ENCODE measurements around the gene FBXW2.

The FBXW2 gene

DNA sequence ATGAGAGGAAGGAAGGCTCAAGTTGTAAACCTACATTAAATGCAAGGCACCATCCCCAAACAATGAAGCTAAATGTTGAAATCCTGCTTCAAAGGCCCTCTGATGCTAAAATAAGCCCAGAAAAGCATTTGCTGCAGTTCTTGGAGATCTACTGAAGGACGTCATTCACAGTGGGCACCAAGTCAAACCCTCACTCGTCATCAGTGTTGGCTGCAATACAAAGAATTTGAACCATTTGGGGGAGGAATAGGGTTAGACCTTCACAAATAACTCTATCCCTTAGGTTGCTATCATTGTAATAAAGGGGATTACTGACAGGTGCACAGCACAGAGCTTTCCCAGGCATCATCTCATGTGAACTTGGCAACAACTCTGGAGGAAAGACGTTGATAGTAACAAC, 69.7 kb downstream of the FBXW2 start:
- TF ChIP-seq, protein P1, sequence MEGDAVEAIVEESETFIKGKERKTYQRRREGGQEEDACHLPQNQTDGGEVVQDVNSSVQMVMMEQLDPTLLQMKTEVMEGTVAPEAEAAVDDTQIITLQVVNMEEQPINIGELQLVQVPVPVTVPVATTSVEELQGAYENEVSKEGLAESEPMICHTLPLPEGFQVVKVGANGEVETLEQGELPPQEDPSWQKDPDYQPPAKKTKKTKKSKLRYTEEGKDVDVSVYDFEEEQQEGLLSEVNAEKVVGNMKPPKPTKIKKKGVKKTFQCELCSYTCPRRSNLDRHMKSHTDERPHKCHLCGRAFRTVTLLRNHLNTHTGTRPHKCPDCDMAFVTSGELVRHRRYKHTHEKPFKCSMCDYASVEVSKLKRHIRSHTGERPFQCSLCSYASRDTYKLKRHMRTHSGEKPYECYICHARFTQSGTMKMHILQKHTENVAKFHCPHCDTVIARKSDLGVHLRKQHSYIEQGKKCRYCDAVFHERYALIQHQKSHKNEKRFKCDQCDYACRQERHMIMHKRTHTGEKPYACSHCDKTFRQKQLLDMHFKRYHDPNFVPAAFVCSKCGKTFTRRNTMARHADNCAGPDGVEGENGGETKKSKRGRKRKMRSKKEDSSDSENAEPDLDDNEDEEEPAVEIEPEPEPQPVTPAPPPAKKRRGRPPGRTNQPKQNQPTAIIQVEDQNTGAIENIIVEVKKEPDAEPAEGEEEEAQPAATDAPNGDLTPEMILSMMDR (IDR thresholded peaks at IDR 0.05; ENCODE audit: low read depth, low read length): no peak
- in situ Hi-C loops (cut with HindIII; ENCODE audit: low sequenced_read_pairs): no loop called here
- no peak overlapping the region for H3K4me3 ChIP-seq (ENCODE audit: low read depth, low read length)
- peak; percentile 72 for DNase-seq (ENCODE audit: low read depth, low spot score)

DNA sequence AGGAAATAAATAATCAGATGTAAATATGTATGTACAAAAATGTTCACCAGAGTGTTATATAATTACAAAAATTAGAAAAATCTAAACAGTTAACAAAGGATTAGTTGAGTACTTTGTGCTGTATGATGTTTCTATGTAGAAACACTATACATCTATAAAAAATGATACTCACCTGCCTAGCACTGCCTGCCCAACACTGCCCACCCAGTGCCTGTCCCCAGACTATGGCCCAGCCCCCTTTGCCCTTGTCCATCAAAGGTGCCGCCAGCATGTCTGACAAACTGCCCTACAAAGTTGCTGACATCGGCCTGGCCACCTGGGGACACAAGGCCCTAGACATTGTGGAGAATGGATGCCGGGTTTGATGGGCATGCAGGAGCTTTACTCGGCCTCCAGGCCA, 72.8 kb downstream of the FBXW2 start:
- in situ Hi-C loops (cut with HindIII; ENCODE audit: low sequenced_read_pairs): no loop called here
- no peak overlapping the region for H3K4me3 ChIP-seq (ENCODE audit: low read depth, low read length)
- TF ChIP-seq, protein P1 (IDR thresholded peaks at IDR 0.05; ENCODE audit: low read depth, low read length): no peak
- no peak for DNase-seq (ENCODE audit: low read depth, low spot score)

DNA sequence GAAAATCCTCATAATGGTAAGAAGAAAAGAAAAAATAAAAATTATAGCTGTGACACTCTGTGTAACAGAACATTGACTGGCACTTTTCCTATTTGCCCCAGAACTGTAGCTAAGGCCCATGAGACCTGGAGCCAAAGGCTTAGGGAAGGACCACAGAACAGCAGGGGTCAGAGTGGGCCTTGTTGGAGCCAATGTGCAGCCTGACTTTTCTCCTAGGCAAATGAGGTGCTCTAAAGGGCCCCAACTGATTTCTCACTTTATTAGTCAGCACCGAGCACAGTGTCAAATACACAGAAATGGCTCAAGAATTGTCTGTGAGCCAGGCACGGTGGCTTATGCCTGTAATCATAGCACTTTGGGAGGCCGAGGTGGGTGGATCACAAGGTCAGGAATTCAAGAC, 74.9 kb downstream of the FBXW2 start:
- in situ Hi-C loops (cut with HindIII; ENCODE audit: low sequenced_read_pairs): no loop called here

DNA sequence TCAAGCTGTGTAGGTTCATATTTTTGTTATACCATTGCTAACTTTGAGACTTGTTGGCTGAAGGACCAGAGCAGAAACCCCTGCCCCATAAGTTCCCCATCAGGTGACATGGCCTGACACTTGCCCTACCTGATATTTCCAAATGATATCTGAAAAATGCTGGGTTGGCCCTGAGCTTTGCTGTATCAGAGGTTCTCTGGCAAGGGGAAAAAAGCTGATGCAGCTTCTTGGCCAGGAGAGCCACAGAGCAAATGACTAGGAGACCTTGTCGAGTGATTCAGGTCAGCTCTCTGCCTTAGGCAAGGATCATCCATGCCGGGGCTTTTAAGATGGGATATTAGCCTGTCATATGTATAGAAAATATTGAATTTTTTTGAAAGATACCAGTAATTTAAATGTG, 76.0 kb downstream of the FBXW2 start:
- H3K4me3 ChIP-seq (ENCODE audit: low read depth, low read length): no peak overlapping the region
- in situ Hi-C loops (cut with HindIII; ENCODE audit: low sequenced_read_pairs): no loop called here
- TF ChIP-seq, protein P1 (IDR thresholded peaks at IDR 0.05; ENCODE audit: low read depth, low read length): no peak
- no peak for DNase-seq (ENCODE audit: low read depth, low spot score)

More for the DNA sequence above, 74.9 kb downstream of the FBXW2 start:
- H3K4me3 ChIP-seq (ENCODE audit: low read depth, low read length): no peak overlapping the region
- TF ChIP-seq, protein P1 (IDR thresholded peaks at IDR 0.05; ENCODE audit: low read depth, low read length): no peak
- DNase-seq (ENCODE audit: low read depth, low spot score): no peak

DNA sequence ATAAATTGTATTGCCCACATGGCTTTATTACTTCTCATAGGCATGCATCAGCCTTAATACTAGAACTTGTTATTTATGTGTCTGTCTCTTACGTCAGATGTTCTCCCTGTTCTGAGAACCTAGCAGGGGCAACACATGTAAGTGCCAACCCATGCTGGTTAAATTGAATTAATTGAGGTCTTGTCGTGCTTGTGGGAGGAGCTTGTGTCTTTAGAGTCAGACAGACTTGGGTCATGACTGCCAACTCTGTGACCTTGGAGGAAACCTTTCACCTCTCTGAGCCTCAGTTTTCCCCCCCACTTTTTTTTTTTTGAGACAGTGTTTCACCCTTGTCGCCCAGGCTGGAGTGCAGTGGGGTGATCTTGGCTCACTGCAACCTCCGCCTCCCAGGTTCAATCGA, 76.7 kb downstream of the FBXW2 start:
- H3K4me3 ChIP-seq (ENCODE audit: low read depth, low read length): no peak overlapping the region
- TF ChIP-seq, protein P1 (IDR thresholded peaks at IDR 0.05; ENCODE audit: low read depth, low read length): no peak
- in situ Hi-C loops (cut with HindIII; ENCODE audit: low sequenced_read_pairs): no loop called here
- DNase-seq (ENCODE audit: low read depth, low spot score): no peak

DNA sequence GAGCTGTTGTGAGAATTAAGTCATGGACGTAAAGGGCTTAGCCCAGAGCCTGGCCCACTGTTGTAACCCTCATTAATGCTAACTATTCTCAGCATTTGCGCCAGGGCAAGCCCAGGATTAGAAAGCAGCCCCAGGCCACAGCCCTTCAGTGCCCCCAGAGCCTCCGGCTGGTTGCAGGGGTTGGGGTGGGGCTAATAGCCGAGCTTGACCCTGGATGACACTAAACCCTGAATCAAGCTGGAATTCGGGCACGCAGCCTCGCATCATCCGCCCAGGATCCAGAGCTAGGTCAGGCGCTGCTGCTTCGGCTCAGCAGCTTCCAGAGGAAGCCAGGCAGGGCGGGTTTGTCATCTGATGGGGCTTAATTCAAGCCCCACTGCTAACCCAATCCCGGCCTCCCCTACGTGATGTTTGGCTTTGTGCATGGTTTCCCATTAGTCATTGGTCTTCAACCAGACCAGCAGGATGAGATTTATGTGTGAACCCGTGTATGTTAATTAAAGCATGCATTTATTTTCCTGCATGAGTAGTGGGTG, 77.8 kb downstream of the FBXW2 start:
- no peak overlapping the region for H3K4me3 ChIP-seq (ENCODE audit: low read depth, low read length)
- DNase-seq (ENCODE audit: low read depth, low spot score): peak; percentile 66
- in situ Hi-C loops (cut with HindIII; ENCODE audit: low sequenced_read_pairs): no loop called here
- TF ChIP-seq, protein P1 (IDR thresholded peaks at IDR 0.05; ENCODE audit: low read depth, low read length): no peak

Measured in astrocyte of the spinal cord (primary cell).